ENCODE measurements around the gene TSHZ3.

Gene TSHZ3

DNA sequence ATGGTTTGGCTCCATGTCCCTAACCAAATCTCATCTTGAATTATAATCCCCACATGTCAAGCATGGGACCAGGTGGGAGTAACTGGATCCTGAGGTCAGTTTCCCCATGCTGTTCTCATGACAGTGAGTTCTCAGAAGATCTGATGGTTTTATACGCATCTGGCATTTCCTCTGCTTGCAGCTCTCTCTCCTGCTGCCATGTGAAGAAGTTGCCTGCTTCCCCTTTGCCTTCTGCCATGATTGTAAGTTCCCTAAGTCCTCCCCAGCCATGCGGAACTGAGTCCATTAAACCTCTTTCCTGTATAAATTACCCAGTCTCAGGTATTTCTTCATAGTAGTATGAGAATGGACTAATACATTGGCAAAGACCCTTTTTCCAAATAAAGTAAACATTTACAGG, 96.8 kb downstream of the TSHZ3 start:
- no peak for DNase-seq (ENCODE audit: low read depth in 4 of 4, low spot score in 1 of 4)

DNA sequence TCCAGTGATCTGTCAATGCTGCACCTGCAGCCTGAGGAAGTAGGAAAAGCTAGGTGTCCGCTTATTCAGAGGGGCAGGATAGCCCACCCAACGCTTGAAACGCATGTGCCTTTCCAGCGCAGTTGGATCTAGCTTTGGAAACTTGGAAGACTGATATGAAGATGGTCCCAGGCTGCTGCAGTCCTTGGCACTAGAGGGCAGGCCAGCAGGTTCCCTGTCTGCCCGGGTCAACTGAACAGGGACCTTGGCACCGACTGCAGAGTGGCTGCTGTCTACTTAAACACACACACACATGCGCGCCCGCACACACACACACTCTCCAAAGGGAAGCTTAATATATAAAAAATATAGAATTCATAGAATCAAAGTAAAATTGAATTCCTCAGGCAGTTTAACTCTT, 100.0 kb downstream of the TSHZ3 start:
- DNase-seq (ENCODE audit: low read depth in 4 of 4, low spot score in 1 of 4), result no peak

DNA sequence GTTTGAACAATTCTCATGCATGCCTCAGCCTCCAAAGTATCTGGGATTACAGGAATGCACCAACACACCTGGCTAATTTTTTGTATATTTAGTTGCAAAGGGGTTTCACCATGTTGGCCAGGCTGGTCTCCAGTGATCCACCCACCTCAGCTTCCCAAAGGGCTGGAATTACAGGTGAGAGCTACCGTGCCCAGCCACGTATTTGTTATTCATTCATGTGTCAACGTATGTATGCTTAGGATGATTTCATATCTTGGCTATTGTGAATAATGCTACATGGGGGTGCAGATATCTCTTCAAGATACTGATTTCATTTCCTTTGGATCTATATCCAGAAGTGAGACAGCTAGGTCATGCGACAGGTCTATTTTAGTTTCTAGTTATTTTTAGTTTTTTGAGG, 113.4 kb downstream of the TSHZ3 start:
- no peak for DNase-seq (ENCODE audit: low read depth in 4 of 4, low spot score in 1 of 4)

DNA sequence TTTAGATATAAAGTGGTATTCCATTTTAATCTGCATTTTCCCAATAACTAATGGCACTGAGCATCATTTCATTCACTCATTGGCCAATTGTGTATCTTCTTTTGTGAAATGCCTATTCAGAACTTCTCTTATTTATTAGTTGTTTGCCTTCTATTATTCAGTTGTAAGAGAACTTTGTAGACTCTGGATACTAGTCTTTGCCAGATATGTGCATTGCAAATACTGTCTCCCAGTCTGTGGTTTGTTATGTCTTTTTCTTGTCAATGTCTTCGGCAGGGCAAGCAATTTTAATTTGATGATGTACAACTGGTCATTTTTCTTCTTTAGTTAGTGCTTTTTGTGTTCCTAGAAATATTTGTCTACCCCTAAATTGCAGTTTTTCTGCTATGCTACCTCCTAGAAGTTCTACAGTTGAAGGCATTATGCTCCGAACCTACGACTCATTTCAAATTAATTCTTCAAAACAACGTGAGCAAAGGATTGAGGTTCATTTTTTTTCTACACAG, 115.9 kb downstream of the TSHZ3 start:
- DNase-seq (ENCODE audit: low read depth in 4 of 4, low spot score in 1 of 4), result no peak

DNA sequence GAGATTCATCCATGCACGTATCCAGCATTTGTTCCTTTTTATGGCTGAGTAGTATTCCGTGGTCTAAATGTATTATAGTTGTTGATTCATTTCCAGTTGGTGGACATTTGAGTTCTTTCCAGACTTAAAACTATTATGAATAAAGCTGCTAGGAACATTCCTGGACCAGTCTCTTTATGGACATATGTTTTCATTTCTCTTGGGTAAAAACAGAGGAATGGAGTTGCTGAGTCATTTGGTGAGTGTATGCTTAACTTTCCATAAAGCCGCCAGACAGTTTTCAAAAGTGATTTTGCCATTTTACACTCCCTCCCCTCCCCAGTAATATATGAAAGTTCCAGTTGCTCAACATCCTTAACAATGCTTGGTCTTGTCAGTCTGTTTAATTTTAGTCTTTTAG, 116.4 kb downstream of the TSHZ3 start:
- no peak for DNase-seq (ENCODE audit: low read depth in 4 of 4, low spot score in 1 of 4)

DNA sequence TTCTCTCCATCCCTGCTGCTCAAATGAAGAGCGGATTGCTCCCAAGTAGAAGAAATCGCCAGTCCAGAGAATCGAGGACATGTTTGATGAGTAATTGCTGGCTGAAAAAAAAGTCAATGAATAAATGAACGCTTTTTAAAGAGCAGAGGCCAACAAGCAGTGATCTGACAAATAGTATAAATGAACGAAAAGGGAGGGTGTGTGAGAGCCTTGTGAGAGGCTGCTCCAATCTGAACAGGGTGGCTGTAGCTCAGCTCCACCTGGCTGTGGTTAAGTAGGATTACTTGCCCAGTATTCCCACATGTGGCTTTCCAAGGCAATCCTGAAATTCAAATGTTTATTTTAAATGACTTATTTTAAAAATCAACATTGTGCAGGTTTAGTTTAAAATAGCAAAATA, 117.1 kb downstream of the TSHZ3 start:
- no peak for DNase-seq (ENCODE audit: low read depth in 4 of 4, low spot score in 1 of 4)

DNA sequence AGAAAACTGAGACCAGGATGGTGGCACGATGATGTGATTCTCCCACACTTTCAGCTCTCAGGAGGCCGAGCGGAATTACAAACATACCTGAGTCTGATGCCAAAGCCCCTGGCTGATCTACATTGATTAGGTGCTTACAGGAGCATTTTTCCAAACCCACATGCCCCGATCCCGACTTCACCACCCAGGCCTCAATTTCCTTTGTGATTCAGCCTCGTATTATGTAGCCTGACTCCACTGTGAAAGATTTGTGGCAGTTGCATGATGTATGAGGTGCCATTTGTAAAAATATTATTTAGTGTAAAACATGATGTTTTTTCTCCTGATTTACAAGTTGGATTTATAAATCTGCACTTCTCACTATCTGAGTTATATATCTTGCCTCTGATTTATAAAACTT, 118.0 kb downstream of the TSHZ3 start:
- DNase-seq (ENCODE audit: low read depth in 4 of 4, low spot score in 1 of 4), result no peak

DNA sequence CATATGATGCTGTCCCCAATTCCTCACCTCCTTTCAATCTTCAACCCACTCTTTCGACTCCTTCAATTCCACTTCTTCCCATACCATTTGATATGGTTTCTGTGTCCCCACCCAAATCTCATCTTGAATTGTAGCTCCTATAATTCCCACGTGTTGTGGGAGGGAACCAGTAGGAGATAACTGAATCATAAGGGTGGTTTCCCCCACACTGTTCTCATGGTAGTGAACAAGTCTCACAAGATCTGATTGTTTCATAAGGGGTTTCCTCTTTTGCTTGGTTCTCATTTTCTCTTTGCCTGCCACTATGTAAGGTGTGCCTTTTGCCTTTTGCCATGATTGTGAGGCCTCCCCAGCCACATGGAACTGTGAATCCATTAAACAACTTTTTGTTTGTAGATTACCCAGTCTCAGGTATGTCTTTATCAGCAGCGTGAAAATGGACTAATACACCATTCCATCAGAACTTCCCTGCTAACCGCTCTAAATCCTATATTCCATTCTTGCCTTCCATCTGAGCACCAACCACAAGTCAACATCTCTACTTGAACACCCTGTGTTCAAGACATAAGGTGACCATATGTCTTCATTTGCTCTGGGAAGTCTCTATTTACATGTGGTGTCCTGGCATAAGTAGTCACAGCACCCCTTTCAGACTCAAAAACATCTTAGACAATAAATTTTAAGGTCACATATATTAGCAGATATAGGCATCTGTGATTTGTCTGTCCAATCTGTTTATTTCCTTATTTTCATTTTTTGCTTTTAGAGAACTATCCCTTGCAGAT, 122.9 kb downstream of the TSHZ3 start:
- DNase-seq (ENCODE audit: low read depth in 4 of 4, low spot score in 1 of 4), result no peak

Data from stimulated activated CD4-positive, alpha-beta T cell treated with anti-CD3 and anti-CD28 coated beads, Interleukin-1b, Interleukin-23, amount 100 ng/mL, for 24 hours (primary cell).